IMR-90 (cell line): ENCODE results near the gene STX17.

Experiments
- BHLHE40 ChIP-seq: fragments of 150-350 bp; IDR thresholded peaks from 2 replicates; pipeline ENCODE4 v1.6.1; 2016; ENCODE audit warnings: mild to moderate bottlenecking, low read depth, low read length
- MAZ ChIP-seq: IDR thresholded peaks from 2 replicates; pipeline ENCODE4 v1.6.1; 2012; ENCODE audit warnings: low read depth, mild to moderate bottlenecking, low read length, improper control_type of control experiment, moderate library complexity, borderline replicate concordance
- MXI1 ChIP-seq: IDR thresholded peaks from 2 replicates; pipeline ENCODE4 v1.6.1; 2012; ENCODE audit warnings: low read depth, mild to moderate bottlenecking, low read length, moderate library complexity, borderline replicate concordance
- NFE2L2 ChIP-seq: fragments of 150-350 bp; IDR thresholded peaks from 2 replicates; pipeline ENCODE4 v1.6.1; 2016; ENCODE audit warnings: low read depth, mild to moderate bottlenecking, low read length
- POLR2A ChIP-seq: IDR thresholded peaks from 2 replicates; pipeline ENCODE4 v1.6.1; 2012; ENCODE audit warnings: mild to moderate bottlenecking, low read depth, low read length
- RFX5 ChIP-seq: IDR thresholded peaks from 2 replicates; pipeline ENCODE4 v1.8.0; 2012; ENCODE audit warnings: low read depth, mild to moderate bottlenecking, low read length, moderate library complexity
- TF ChIP-seq, protein P1 (sequence below): conservative IDR thresholded peaks from 2 replicates; pipeline ENCODE4 v1.5.1; 2012; ENCODE audit warnings: mild to moderate bottlenecking, low read depth, low read length, improper control_type of control experiment
- TF ChIP-seq, protein P2 (sequence below): fragments of 150-350 bp; IDR thresholded peaks from 2 replicates; pipeline ENCODE4 v1.6.1; 2017; ENCODE audit warnings: mild to moderate bottlenecking, antibody characterized with exemption, low read length, low read depth
- TF ChIP-seq, protein P3 (sequence below): fragments of 150-350 bp; IDR thresholded peaks from 2 replicates; pipeline ENCODE4 v1.6.1; 2016; ENCODE audit warnings: low read depth, mild to moderate bottlenecking, low read length, moderate library complexity, borderline replicate concordance

DNA sequence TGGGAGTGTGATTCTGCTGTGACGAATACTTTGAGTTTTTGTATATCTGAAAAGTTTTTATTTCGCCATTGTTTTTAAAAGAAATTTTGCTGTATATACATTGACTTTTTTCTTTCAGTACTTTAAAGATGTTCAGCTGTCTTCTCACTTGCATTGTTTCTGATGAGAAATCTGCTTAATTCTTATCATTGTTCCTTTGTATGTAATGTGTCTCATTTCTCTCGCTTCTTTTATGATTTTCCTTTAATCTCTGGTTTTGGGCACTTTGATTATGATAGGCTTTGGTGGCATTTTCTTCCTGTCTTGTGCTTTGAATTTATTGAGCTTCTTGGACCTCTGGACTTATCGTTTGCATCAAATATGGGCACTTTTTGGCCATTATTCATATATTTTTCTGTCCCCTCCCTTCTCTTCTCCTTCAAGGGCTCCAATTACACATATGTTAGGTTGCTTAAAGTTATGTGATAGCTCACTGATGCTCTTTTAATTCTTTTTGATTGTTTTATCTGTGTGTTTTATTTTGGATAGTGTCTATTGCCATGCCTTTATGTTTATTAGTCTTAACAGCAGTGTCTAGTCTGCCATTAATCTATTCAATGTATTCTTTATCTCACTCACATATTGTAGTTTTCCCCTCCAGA is 30.6 kb downstream of the STX17 start:
- TF ChIP-seq, protein P1, sequence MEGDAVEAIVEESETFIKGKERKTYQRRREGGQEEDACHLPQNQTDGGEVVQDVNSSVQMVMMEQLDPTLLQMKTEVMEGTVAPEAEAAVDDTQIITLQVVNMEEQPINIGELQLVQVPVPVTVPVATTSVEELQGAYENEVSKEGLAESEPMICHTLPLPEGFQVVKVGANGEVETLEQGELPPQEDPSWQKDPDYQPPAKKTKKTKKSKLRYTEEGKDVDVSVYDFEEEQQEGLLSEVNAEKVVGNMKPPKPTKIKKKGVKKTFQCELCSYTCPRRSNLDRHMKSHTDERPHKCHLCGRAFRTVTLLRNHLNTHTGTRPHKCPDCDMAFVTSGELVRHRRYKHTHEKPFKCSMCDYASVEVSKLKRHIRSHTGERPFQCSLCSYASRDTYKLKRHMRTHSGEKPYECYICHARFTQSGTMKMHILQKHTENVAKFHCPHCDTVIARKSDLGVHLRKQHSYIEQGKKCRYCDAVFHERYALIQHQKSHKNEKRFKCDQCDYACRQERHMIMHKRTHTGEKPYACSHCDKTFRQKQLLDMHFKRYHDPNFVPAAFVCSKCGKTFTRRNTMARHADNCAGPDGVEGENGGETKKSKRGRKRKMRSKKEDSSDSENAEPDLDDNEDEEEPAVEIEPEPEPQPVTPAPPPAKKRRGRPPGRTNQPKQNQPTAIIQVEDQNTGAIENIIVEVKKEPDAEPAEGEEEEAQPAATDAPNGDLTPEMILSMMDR, result no peak
- TF ChIP-seq MXI1 (no peak), MAZ (no peak), BHLHE40 (no peak), RFX5 (no peak), POLR2A (no peak), NFE2L2 (no peak)
- TF ChIP-seq, protein P2, sequence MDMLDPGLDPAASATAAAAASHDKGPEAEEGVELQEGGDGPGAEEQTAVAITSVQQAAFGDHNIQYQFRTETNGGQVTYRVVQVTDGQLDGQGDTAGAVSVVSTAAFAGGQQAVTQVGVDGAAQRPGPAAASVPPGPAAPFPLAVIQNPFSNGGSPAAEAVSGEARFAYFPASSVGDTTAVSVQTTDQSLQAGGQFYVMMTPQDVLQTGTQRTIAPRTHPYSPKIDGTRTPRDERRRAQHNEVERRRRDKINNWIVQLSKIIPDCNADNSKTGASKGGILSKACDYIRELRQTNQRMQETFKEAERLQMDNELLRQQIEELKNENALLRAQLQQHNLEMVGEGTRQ, result no peak
- TF ChIP-seq, protein P3, sequence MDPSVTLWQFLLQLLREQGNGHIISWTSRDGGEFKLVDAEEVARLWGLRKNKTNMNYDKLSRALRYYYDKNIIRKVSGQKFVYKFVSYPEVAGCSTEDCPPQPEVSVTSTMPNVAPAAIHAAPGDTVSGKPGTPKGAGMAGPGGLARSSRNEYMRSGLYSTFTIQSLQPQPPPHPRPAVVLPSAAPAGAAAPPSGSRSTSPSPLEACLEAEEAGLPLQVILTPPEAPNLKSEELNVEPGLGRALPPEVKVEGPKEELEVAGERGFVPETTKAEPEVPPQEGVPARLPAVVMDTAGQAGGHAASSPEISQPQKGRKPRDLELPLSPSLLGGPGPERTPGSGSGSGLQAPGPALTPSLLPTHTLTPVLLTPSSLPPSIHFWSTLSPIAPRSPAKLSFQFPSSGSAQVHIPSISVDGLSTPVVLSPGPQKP, result no peak
